Measurements from ENCODE around the gene MVD.
"Not testable (repeated sequence)": the region's sequence is repeated elsewhere in the genome, so short reads cannot be mapped to it uniquely, and the experiment has no call there.

MVD gene

GRCh38 chr16:88681084-88681680 is 18.3 kb upstream of the MVD start:
- no peak for DNase-seq

GRCh38 chr16:88680554-88681083 is 17.7 kb upstream of the MVD start:
- no peak for DNase-seq

- DNase-seq: no peak
Observed at GRCh38 chr16:88678224-88678979, 15.5 kb upstream of the MVD start.

GRCh38 chr16:88677721-88678120 is 14.8 kb upstream of the MVD start:
- DNase-seq: no peak

GRCh38 chr16:88676502-88677242 is 13.8 kb upstream of the MVD start:
- DNase-seq: no peak

GRCh38 chr16:88673716-88674379 is 11.0 kb upstream of the MVD start:
- no peak for DNase-seq

- DNase-seq: no peak
Observed at GRCh38 chr16:88672776-88673175, 9.9 kb upstream of the MVD start.

- no peak for DNase-seq
Observed at GRCh38 chr16:88671806-88672205, 8.9 kb upstream of the MVD start.

GRCh38 chr16:88669980-88670379 is 7.1 kb upstream of the MVD start:
- DNase-seq: no peak

GRCh38 chr16:88669493-88669892 is 6.6 kb upstream of the MVD start:
- DNase-seq: not testable (repeated sequence)

- no peak for DNase-seq
Observed at GRCh38 chr16:88667461-88667860, 4.6 kb upstream of the MVD start.

- DNase-seq: no peak
Observed at GRCh38 chr16:88665570-88665969, 2.7 kb upstream of the MVD start.

- DNase-seq: no peak
Observed at GRCh38 chr16:88665148-88665547, 2.3 kb upstream of the MVD start.

GRCh38 chr16:88662222-88662842 is 559 bp downstream of the MVD start:
- no peak for DNase-seq

GRCh38 chr16:88661468-88661867 is 1.4 kb downstream of the MVD start:
- no peak for DNase-seq

GRCh38 chr16:88659160-88659559 is 3.7 kb downstream of the MVD start:
- no peak for DNase-seq

- no peak for DNase-seq
Observed at GRCh38 chr16:88658714-88659113, 4.2 kb downstream of the MVD start.

GRCh38 chr16:88657371-88657770 is 5.5 kb downstream of the MVD start:
- DNase-seq: no peak

GRCh38 chr16:88656291-88656980 is 6.5 kb downstream of the MVD start:
- DNase-seq: no peak

- DNase-seq: no peak
Observed at GRCh38 chr16:88655733-88656281, 7.1 kb downstream of the MVD start.

- DNase-seq: no peak
Observed at GRCh38 chr16:88655053-88655732, 7.7 kb downstream of the MVD start.
